RPMI8226 (cell line): ENCODE measurements around the gene PPIL1.

Experiments
- DNase-seq: peaks from one replicate; pipeline ENCODE4 v3.0.0-alpha.2; 2015

PPIL1 gene

DNA sequence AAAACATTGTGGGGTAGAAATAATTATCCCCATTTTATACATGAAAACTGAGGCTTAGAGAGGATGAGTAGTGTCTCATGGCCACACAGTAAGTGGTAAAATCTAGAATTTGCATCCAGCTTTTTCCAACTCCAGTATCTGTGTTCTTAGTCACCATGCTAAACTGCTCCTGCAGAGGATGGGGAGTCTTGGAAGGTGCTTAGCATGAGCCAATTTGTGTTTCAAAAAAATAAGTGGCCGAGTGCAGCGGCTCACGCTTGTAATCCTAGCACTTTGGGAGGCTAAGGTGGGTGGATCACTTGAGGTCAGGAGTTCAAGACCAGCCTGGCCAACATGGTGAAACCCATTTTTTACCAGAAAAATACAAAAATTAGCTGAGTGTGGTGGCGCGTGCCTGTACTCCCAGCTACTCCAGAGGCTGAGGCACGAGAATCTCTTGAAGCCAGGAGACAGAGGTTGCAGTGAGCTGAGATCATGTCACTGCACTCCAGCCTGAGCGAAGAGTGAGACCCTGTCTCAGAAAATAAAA, 13.6 kb upstream of the PPIL1 start:
- no peak for DNase-seq

DNA sequence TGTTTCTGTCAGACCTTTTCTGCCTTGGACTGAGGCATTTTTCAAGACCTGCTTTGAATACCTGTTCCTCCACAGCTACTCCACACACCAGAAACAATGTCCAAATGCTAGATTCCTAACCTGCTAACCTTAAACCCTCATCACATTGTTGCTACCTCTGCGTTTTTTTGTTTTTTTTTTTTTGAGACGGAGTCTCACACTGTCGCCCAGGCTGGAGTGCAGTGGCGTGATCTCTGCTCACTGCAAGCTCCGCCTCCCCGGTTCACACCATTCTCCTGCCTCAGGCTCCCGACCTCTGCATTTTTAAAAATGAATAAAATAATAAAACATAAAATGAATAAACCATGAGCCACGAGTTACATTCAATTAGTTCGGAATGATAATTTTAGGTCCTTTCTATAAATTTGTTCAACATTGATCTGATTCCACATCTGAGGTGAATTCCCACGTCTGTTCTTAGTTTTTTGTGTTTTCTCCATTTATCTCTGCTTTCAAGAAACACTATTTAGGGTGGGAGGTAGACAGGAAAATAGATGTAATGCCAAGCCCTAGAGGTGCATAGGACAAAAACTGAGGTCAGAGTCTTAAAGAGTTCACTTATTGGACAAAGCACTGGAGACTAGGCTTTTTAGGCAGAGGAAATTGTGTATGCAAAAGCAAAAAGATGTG, 12.5 kb upstream of the PPIL1 start:
- no peak for DNase-seq

DNA sequence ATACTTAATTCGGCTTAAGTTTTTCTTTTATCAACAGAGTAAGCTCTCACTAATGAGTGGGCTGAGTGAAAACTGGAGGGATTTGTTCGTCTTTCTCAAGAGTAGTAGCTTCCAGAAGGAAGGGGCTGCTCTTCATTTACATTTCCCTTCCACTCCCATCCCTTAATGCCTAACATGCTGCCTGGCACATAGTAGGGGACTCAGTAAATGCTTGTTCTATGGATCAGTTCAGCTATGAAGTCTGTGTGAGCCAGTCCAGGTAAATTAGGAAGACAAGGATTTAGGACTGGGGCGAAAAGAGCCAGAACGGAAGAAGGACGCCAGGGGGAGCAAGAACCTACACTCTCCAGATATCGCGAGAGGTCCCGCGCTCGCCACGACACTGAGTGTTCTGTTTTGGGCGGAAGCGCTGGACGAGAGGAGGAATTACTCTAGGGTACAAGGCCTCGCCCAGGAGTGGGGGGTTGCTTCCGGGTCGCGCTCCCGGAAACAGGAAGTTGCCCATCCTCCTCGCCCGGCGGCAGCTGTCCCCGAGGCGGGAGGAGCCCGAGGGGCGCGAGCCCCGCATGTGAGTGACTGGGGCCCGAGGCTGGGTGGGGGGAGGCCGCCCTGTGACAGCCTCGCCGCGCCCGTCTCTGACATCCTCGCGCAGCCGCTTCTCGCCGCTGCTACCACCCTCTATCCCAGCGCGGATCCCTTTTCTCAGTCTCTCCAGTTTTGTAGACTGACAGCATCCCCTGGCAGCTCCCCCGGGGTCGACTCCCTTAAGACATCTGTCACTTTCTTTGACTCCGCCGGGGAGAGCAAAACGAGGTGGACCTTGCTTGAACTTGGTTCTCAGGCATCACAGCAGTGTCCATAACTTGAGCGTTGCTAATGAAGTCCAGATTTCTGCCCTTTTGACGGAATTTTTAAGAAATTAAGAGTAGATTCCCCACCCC, 11.1 kb upstream of the PPIL1 start, which contains the start of gene C6orf89:
TSS of gene C6orf89 (plus strand) at position 492 of the 941 bp plus-strand sequence. CDS start 13,493 bp downstream, outside the sequence.
- DNase-seq = peak; percentile 99

DNA sequence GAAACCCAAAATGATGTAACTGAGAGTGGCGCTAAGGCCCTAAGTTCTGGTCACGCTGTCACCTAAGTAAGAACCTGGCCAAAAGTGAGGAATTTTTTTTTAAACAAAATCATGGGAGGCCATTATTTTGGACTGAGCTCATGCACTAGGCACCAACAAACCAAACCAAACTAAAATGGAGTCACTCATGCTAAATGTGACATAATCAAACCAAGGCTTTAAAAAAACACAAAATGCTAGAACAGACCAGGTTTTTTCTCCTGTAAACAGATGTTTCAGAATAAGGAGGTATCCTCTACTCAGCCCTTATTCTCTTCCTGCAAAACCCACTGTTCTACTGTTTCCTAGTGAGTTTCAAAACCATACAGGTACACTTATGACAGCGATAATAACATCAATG, 10.0 kb upstream of the PPIL1 start:
- DNase-seq = no peak

DNA sequence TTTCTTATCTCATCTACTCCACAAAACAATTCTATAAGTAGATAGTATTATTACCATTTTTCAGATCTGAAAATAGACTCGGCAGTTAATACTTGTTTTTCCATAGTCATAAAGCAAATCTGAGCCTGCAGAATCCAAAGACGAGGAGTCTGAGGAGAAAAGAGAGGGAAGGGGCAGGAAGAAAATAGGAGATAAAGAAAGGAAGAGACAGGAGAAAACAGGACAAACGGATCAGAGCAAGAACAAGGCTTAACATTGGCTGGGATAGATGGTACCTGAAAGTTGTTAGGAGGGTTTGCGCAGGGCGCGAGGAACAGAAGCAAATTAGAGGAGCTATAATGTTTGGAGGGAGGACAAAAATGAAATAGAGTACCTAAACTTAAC, 639 bp upstream of the PPIL1 start:
- no peak for DNase-seq

DNA sequence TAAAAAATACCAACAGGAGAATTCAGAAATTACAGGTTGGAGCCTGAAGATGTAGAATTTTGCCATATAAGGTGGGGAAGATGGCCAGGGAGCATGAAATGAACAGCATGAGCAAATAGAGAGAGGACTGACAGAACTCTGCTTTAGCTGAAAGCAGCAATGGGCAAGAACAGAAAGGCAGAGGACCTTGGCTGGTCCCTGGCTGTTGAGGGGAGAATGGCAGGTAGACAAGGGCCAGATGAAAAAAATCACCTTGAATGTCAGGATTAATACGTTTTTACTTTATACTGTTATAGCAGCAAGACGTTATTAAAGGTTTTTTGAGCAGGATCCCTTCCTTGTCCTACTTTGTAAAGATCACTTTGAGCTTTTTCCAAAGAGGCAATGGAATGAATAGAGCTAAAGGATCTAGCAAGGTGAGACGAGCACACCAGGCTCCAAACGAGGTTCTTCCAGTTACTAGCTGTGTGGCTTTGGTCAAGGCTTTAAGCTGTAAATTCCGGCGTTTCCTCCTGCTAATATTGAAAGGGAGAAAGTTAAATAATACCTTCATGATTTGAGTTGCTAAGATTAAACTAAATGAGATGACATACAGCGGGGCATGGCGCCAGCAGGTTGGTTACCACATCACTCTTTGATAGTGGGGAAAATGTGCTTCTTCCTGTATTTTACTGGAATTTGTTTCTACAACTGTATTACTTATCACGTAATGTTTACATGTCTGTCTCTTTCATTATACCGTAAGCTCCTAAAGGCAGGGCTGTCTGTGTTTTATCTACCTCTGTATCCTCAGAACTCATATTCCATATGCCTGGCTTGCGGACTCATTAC, 776 bp downstream of the PPIL1 start:
- DNase-seq = peak; percentile 64

DNA sequence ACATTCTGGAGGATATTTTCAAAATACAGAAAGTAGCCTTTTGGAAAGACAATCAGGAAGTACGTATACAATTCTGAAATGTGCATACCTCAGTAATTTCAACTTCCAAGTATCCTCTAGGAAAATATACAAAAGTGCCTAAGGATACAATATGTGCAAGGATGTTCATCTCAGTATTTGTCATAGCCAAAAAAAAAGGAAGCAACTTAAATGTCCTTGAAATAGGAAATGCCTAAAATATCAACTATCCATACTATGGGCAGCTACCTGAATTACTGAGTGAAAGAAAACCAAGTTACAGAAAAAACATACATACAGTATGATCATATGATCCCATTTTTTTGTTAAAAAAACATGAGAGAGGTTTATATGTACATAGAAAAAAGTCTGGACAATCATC, 1.5 kb downstream of the PPIL1 start:
- no peak for DNase-seq

DNA sequence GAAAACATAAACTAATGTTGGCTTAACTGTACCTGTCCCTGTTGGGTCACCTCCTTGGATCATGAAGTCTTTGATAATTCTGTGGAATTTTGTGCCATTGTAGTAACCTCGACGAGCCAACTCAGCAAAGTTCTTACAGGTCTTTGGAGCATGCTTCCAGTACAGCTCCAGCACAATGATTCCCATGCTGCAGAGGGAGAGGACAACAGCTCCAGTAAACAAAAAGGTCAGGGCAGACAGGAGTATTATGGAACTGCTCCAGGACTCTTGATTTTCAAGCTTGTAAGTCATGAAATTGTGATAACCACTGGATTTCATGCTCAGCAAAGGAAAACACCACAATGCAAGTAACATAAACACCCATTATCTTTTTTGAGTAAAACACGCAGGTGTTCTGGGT, 2.9 kb downstream of the PPIL1 start:
- no peak for DNase-seq

DNA sequence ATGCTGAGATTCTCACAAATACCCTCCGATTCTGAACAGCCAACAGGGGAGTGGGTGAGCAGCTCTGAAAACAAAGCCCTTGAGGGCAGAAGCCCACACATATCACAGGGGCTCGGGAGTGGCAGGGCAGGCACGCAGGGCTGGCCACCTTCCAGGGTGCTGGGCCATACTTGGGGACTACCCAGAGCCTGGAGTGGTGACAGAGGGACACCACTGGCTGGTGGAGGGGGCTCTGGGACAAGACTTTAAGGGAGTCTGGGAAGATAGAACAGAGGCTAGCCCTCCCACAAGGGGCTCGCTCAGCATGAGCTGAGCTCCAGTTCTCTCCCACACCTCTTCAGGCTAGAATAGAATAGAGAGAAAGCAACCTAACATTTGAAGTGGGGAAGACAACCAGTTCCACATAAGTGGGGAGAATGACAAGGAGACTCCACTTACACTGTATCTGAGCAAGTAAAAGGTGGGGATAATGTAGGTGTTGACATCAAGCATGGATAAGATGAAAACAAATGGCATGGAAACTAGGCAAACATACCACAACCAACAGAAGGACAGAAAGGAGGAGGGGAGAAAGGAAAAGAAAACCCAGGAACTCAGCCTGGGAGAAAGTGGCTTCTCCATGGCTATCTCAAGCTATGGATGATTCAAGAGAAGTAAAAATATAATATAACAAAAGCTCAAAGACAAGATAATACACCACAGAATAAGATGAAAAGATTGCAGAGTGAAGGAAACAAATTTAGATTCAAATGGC, 7.0 kb downstream of the PPIL1 start:
- DNase-seq = no peak

DNA sequence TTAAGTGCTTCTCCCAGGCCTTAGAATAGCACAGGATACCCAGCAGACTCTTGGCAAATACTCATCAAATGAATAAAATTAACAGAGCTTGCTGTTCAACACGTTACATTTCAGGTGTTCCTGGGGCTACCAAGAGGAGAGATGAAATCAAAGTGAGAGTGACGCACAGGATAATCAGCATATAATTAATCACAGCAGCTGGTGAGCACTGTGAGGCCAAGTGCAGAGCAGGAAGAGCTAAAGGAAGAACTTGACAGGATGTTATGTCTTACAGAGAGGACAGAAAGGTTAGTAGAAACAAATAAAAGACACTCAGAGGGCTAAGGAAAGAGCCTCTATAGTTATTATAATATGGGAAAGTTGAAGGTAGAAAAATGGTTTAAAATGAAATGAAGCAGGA, 8.8 kb downstream of the PPIL1 start:
- DNase-seq = no peak

DNA sequence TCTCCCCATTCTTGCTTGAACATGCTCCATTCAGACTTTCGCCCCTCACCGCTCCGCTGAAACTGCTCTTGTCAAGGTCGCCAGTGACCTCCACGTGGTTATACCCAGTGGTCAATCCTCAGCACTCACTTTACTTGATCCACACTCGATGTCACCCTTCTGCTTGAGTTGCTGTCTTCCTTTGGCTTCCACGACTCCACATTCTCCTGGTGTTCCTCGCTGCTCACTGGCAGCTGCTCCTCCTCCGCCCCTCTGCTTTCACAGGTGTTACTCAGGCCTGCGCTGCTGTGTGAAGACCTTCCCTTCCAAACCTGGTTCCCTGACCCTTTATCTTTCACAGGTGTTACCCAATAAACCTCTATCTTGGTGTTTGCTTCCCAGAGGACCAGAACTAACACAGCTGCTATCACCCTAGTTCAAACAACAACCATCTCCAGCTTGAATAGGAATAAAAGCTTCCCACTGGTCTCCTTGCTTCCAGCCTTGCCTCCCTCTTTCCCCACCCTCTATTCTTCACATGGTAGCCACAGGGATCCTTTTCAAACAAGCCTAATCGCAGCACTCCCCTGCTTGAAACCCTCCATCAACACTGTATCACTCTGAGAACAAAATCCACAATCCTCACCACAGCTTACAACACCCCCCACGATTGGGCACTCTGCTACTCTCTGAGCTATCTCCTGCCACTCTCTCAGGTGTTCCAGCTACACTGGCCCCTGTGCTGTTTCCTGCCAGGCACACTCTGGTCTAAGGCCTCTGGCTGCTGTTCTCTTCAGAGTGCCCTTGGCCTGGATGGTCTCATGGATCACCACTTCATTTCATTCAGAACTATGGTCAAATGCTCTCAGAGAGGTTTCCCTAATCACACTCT, 10.7 kb downstream of the PPIL1 start:
- DNase-seq = no peak

DNA sequence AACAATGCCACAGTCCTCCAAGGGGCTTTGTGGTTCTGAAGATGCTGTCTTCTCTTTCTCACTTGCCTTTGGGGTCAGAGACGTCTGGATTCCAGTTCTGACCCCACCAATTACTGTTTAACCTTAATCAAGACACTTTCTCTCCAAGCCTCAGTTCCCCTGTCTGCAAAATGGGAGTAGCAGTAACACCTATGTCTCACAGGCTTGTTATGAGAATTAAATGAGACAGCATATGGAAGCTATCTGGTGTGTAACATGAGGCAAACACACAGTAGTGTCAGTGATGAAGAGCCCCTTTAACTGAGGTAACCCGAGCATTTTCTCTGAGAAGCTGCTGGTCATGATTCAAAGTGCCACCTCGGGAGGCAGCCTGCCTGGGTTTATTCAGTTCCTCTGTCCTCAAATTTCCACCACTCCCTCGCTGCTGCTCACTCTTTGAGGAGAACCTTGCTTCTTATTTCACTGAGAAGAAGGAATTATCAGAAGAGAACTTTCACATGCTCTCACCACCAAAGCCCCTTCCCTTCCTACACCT, 11.7 kb downstream of the PPIL1 start:
- DNase-seq = no peak

DNA sequence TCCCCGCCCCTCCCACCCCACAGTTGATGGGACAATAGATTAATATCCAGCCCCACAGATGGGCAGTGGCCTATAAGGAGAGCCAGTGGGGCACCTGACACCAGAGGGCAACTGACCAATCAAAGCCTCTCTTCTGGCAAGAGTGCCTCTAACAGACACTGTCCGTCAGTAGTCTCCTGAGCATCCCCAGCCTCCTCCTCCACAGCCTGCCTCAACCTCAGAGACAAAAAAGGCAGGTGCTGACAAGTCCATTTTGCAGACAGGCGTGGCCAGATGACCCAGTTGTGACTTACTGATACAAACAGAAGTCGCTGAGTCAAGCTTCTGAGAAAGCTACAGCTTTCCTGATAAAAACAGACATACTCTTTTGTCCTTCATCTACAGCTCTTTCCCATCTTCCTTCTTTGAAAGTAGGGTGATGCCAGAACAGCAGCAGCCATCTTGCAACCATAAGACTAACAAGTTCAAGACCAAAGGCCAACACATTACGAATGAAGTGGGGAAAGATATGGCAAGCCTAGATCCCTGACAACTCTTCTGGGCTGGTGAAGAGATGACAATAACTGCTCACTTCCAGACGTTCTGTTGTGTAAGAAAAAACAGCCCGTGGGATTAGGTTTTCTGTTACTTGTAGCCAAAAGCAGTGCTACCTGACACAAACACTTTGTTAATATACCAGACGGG, 12.3 kb downstream of the PPIL1 start:
- DNase-seq = peak; percentile 23

DNA sequence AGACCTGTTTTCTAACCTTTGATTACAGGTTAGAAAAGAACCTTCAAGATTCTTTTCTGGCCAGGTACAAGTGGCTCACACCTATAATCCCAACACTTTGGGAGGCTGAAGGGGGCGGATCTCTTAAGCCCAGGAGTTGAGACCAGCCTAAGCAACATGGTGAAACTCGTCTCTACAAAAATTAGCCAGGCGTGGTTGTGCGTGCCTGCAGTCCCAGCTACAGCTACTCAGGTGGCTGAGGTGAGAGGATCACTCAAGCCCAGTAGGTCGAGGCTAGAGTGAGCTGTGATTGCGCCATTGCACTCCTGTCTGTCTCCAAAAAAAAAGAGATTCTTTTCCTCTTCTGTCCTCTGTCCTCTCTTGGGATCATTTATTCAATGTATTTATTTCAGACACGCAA, 14.5 kb downstream of the PPIL1 start:
- DNase-seq = no peak

DNA sequence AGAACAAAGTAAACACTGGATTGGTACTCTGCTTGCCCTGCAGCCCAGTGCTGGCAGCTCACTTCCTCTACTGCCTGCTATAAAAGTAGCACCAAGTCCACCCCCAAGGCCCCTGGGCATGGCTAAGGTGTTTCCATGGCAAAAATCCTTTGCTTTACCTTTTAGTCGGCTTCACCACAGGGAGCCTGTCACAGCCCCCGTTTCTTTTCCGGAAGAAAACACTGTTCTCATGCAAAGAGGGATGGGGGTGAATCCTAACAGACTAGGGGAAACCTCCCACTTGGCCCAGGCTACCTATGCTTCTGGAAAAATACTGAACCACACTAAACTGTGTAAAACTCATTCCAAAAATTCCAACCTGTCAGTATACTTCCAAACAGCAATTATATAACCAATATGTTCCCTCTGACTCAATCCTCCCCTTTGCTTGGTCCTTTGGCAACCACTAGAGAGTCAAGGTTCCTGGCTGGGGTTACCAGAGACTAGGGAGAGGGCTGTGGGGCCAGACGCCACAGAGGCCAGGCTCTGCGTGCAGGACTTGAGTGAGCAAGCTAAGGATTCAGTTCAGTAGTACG, 16.1 kb downstream of the PPIL1 start:
- DNase-seq = no peak

DNA sequence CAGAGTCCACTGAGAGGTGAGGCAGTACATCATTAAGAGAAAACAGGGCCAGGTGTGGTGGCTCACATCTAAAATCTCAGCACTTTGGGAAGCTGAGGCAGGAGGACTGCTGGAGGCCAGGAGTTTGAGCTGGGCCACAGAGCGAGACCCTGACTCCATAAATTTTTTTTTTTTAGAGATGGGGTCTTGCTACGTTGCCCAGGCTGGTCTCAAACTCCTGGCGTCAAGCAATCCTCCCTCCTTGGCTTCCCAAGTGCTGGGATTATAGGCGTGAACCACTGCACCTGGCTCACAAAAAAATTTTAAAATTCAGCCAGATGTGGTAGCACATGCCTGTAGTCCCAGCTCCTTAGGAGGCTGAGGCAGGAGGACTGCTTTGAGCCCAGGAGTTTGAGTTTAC, 17.3 kb downstream of the PPIL1 start:
- no peak for DNase-seq

DNA sequence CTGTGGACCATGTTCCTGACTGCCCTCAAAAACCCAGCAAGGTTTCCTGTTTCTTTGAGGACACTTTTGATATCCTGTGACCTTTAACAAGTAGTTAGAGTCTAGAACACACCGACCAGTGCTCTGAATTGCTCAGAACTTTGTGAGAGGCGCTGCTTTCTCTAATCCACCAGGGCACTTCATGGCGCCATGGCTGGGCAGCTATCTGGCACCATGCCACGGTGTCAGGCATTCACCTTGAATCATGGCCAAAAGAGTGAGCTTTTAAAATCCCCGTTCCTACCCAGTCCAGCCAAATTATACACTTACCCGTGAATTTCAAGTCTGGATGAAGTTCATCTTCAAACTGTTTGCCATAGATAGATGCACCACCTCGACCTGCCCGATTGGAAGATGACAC, 18.3 kb downstream of the PPIL1 start:
- DNase-seq = no peak

DNA sequence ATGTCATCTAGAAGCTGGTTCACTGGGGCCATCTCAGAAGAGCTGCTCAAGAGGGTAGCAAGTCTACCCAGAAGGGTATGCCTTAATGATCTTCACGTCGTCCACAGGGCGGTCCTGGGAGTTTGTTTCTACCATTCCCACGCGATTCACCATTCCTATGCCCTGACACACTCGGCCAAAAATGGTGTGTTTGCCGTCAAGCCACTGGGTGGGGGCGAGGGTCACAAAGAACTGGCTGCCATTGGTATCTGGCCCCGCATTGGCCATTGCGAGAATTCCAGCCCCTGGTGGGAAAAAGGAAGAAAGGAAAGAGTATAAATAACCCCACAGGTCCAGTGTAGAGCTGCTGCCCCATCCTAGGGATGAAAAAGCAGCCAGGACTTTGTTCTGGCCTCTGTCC, 18.9 kb downstream of the PPIL1 start:
- DNase-seq = no peak

DNA sequence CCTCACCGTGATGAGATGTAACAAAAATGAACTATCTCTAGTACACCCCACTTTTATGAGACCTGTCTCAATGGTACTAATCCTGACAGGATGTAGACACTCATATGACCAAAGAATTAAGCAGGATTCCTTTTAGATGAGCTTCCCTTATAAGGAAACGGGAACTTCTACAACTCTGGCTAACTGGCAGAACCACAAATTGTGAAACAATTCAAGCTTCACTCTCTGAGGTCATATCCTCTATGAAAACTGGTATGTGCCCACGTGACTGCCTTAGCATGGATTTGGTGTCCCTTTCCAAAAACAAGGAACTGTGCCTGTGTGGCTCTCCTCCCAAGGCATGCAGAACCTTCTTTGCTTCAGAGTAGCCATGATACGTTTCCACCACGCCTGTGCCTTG, 21.3 kb downstream of the PPIL1 start:
- no peak for DNase-seq
